PC-3 (cell line): ENCODE data around the gene SLC10A7. TPM values are rescaled to one million over a fixed set of nuclear protein-coding genes. Genes with fewer than 3 reads are reported as not detected.

Experiments
- ATAC-seq: fragments of 200-7000 bp; cut with Tn5 transposase; 2 replicates; pipeline ENCODE4 v1.9.1; 2020; ENCODE audit warnings: mild to moderate bottlenecking, moderate library complexity
- BruUV-seq: library from RNA; stranded (reverse); fragments of 400-500 nt; replicated peaks from 2 replicates; lab custom pipeline; 2021; lab: Mats Ljungman, UMichigan
- CTCF ChIA-PET: fragments of 300-600 bp; sonication (Branson Sonifier 250); formaldehyde crosslinking; loops from one replicate; lab custom pipeline; 2022; ENCODE audit warnings: antibody characterized with exemption; lab: Charles Lee
- POLR2A ChIA-PET: fragments of 300-600 bp; sonication (Branson Sonifier 250); formaldehyde crosslinking; loops from one replicate; lab custom pipeline; 2022; ENCODE audit warnings: antibody characterized with exemption; ENCODE audit not compliant: unreplicated experiment; lab: Charles Lee
- DNase-seq: peaks from one replicate; pipeline ENCODE4 v3.0.0-alpha.2; 2015
- H2AFZ ChIP-seq: fragments of 300-600 bp; sonication (generic); 2 replicates; pipeline ENCODE4 v1.6.0; 2016; ENCODE audit warnings: antibody characterized with exemption, low read length
- H3F3A ChIP-seq: fragments of 300-600 bp; sonication (generic); one replicate; pipeline ENCODE4 v1.6.0; 2017; ENCODE audit warnings: antibody characterized with exemption, low read length, control low read depth, mild to moderate bottlenecking; ENCODE audit not compliant: unreplicated experiment
- H3K27ac ChIP-seq: fragments of 300-600 bp; sonication (generic); 2 replicates; pipeline ENCODE4 v1.5.1; 2016; ENCODE audit warnings: mild to moderate bottlenecking, low read length
- H3K27me3 ChIP-seq: fragments of 300-600 bp; sonication (generic); 2 replicates; pipeline ENCODE4 v1.6.1; 2016; ENCODE audit warnings: low read length, mixed read lengths
- H3K36me3 ChIP-seq: fragments of 300-600 bp; sonication (generic); 2 replicates; pipeline ENCODE4 v1.6.1; 2016; ENCODE audit warnings: low read depth, mixed run types, low read length, mixed read lengths
- H3K4me1 ChIP-seq: fragments of 300-600 bp; sonication (generic); 2 replicates; pipeline ENCODE4 v1.5.1; 2016; ENCODE audit warnings: low read length; ENCODE audit not compliant: insufficient read depth
- H3K4me2 ChIP-seq: fragments of 300-600 bp; sonication (generic); 2 replicates; pipeline ENCODE4 v1.6.0; 2016; ENCODE audit warnings: low read length
- H3K4me3 ChIP-seq: fragments of 300-600 bp; sonication (generic); 2 replicates; pipeline ENCODE4 v1.5.1; 2016; ENCODE audit warnings: mild to moderate bottlenecking, low read length, mixed read lengths
- H3K79me2 ChIP-seq: fragments of 300-600 bp; sonication (generic); 2 replicates; pipeline ENCODE4 v1.6.1; 2017; ENCODE audit warnings: low read length, mixed read lengths
- H3K9ac ChIP-seq: fragments of 300-600 bp; sonication (generic); 2 replicates; pipeline ENCODE4 v1.6.0; 2016; ENCODE audit warnings: mild to moderate bottlenecking, low read length
- H3K9me2 ChIP-seq: fragments of 300-600 bp; sonication (generic); replicated peaks from 2 replicates; pipeline ENCODE4 v1.6.1; 2016; ENCODE audit warnings: mixed run types, low read length, mixed read lengths
- H3K9me3 ChIP-seq: fragments of 300-600 bp; sonication (generic); 2 replicates; pipeline ENCODE4 v1.6.1; 2016; ENCODE audit warnings: low read length, mixed read lengths
- H4K20me1 ChIP-seq: fragments of 300-600 bp; sonication (generic); 2 replicates; pipeline ENCODE4 v1.6.1; 2016; ENCODE audit warnings: low read length, mixed read lengths
- EZH2 ChIP-seq: fragments of 300-600 bp; sonication (generic); IDR thresholded peaks from one replicate; pipeline ENCODE4 v1.6.1; 2017; ENCODE audit warnings: antibody characterized with exemption, mild to moderate bottlenecking, low read length; ENCODE audit not compliant: unreplicated experiment
- EZH2phosphoT487 ChIP-seq: fragments of 300-600 bp; sonication (generic); IDR thresholded peaks from 2 replicates; pipeline ENCODE4 v1.6.1; 2018; ENCODE audit warnings: mild to moderate bottlenecking, antibody characterized with exemption, low read length, borderline replicate concordance
- intact Hi-C: fragments of 100-400 bp; cut with micrococcal nuclease; formaldehyde crosslinking; loops from 2 replicates; pipeline ENCODE4 v1.9.0; 2023
- total RNA-seq: library from RNA; depleted of rRNA; stranded (reverse); fragments of >200 nt; gene quantifications from 2 replicates; pipeline ENCODE4 v1.2.3, GENCODE V29; 2014
- TF ChIP-seq, protein P1 (sequence below): fragments of 300-600 bp; sonication (generic); conservative IDR thresholded peaks from 2 replicates; pipeline ENCODE4 v1.5.1; 2017; ENCODE audit warnings: antibody characterized with exemption, low read depth, mild to moderate bottlenecking, low read length

SLC10A7 gene
- total RNA-seq, 1 experiment from 2014 or later: 9.1 TPM

DNA sequence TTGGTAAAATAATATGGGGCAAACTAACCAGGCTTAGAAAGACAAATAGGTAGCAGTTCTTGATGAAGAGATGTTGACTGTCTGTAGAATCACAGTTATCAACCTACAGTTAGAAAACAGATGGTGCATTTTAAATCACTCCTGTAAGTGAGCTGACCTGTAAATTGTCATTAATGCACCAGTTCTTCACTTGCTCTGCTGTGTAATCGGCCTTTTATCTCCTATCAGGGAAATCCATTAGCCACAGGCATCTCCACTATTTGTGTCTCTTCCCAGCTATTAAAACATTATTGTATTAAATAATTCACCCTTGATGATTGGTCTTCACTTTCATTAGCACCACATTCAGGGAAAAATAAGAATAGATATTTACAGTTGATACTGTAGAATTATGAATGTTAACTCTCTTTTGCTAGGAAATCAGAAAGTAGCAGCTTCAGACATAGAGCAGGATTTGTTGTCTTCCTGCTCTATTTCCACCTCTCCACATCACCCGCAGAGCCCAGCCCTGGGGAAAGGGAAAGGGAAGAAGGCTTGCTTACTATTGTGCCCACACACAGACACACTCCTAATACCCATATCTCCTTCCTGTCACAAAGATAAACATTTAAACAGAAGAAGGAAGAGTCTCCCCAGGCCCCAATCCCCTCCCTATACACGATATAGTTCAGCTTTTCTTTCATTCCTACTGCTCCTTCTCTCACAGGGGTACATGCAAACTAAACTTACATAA is 210.3 kb downstream of the SLC10A7 start:
- CTCF ChIA-PET: no interaction called here
- Histone ChIP-seq H4K20me1 (no peaks in the 10 kb centered on the region), H3K9me2 (no peaks in the 10 kb centered on the region), H3K27me3 (no peaks in the 10 kb centered on the region), H3K79me2 (no peaks in the 10 kb centered on the region), H3K9me3 (no peaks in the 10 kb centered on the region), H3K4me1 (peaks cover 7% of the 10 kb centered on the region), H3K36me3 (no peaks in the 10 kb centered on the region), H3K9ac (no peak overlapping the region), H3K4me3 (no peak overlapping the region), H2AFZ (no peak overlapping the region), H3F3A (no peaks in the 10 kb centered on the region), H3K27ac (no peak overlapping the region), H3K4me2 (no peak overlapping the region)
- POLR2A ChIA-PET: no interaction called here
- ATAC-seq (no peak), DNase-seq (no peak)
- TF ChIP-seq EZH2: no peak
- TF ChIP-seq, protein P1, sequence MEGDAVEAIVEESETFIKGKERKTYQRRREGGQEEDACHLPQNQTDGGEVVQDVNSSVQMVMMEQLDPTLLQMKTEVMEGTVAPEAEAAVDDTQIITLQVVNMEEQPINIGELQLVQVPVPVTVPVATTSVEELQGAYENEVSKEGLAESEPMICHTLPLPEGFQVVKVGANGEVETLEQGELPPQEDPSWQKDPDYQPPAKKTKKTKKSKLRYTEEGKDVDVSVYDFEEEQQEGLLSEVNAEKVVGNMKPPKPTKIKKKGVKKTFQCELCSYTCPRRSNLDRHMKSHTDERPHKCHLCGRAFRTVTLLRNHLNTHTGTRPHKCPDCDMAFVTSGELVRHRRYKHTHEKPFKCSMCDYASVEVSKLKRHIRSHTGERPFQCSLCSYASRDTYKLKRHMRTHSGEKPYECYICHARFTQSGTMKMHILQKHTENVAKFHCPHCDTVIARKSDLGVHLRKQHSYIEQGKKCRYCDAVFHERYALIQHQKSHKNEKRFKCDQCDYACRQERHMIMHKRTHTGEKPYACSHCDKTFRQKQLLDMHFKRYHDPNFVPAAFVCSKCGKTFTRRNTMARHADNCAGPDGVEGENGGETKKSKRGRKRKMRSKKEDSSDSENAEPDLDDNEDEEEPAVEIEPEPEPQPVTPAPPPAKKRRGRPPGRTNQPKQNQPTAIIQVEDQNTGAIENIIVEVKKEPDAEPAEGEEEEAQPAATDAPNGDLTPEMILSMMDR: no peak
- no peak for TF ChIP-seq EZH2phosphoT487
- BruUV-seq: no TSS peak
- intact Hi-C loops: no loop called here

DNA sequence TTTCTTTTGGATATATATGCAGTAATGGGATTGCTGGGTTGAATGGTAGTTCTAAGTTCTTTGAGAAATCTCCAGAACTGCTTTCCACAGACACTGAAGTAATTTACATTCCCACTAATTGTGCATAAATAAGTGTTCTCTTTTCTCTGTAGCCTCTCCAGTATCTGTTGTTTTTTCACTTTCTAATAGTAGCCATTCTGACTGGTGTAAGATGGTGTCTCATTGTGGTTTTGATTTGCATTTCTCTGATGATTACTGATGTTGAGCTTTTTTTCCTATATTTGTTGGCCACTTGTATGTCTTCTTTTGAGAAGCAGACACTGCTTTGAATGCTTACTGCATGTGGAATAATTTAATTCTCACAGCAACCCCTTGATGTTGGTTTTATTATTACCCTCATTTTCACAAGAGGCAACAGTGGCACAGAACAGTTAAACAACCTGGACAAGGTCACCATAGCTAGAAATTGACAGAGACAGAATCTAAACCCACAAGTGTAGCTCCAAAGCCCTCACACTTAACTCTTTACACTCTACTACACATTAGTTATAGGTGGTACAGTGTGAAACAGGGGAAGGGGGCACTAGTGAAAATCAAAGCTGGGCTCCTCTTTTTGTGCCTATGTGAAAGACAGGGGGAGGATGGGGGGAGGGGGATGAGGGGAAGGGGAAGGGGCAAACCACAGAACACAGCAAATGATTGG is 211.3 kb downstream of the SLC10A7 start:
- no peak overlapping the region for H3K4me3 ChIP-seq
- no peak for ATAC-seq
- no TSS peak for BruUV-seq

More for the DNA sequence above, 211.3 kb downstream of the SLC10A7 start:
- intact Hi-C loops: no loop called here
- H3K9me2 ChIP-seq: no peaks in the 10 kb centered on the region
- CTCF ChIA-PET: no interaction called here
- TF ChIP-seq EZH2 (no peak), EZH2phosphoT487 (no peak)
- TF ChIP-seq, protein P1: no peak
- H3K36me3 ChIP-seq: no peaks in the 10 kb centered on the region
- H4K20me1 ChIP-seq: no peaks in the 10 kb centered on the region
- no peaks in the 10 kb centered on the region for H3K4me1 ChIP-seq
- no peaks in the 10 kb centered on the region for H3K27me3 ChIP-seq
- DNase-seq: no peak
- H3K9me3 ChIP-seq: no peaks in the 10 kb centered on the region
- no peak overlapping the region for H3K27ac ChIP-seq
- no peak overlapping the region for H3K9ac ChIP-seq
- H3F3A ChIP-seq: no peaks in the 10 kb centered on the region
- H2AFZ ChIP-seq: no peak overlapping the region
- H3K79me2 ChIP-seq: no peaks in the 10 kb centered on the region
- no peak overlapping the region for H3K4me2 ChIP-seq
- POLR2A ChIA-PET: no interaction called here
